Measurements from ENCODE around the gene DHCR7. TPM values are rescaled to one million over a fixed set of nuclear protein-coding genes. Genes with fewer than 3 reads are reported as not detected.

Gene DHCR7
- total RNA-seq, 2 donors from 2014 or later: 38.8 to 67.1 TPM

DNA sequence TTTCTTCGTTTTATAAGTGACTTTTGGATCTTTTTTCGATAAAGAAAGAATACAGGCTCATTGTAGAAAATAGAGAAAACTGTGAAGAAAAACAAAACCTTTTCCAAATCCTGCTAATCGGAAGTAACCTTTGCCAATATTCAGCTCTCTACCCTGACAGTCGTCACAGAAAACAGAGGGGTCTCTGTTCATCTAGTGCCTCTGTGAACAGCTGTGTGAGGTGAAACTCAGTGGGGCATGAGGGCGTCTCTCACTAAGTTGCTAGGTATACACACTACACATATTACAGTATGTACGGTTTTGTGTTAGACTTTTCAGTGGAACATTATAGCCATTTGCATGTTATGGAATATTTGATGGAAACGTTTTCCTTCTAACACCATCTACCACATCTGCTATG lies 39.4 kb downstream of the DHCR7 start:
- H3K9me3 Mint-ChIP-seq: peaks cover 5% of the 10 kb centered on the region
- H3K4me1 Mint-ChIP-seq: no peaks in the 10 kb centered on the region
- H3K4me3 Mint-ChIP-seq: no peak overlapping the region
- ATAC-seq (replicated peaks): no peak
- H3K36me3 Mint-ChIP-seq (ENCODE audit: low read depth): no peaks in the 10 kb centered on the region
- peaks cover 11% of the 10 kb centered on the region for H3K27me3 Mint-ChIP-seq
- no peak overlapping the region for H3K27ac Mint-ChIP-seq

- Mint-ChIP-seq H3K4me3 (no peak overlapping the region), H3K9me3 (peaks cover 8% of the 10 kb centered on the region), H3K36me3 (ENCODE audit: low read depth) (no peaks in the 10 kb centered on the region), H3K27ac (no peak overlapping the region), H3K4me1 (no peaks in the 10 kb centered on the region), H3K27me3 (peaks cover 9% of the 10 kb centered on the region)
- no peak for ATAC-seq (replicated peaks)
Observed at GRCh38 chr11:71407356-71407755, 40.8 kb downstream of the DHCR7 start.

GRCh38 chr11:71406681-71407080 lies 41.5 kb downstream of the DHCR7 start:
- Mint-ChIP-seq H3K4me1 (no peaks in the 10 kb centered on the region), H3K27me3 (peaks cover 9% of the 10 kb centered on the region), H3K9me3 (peaks cover 8% of the 10 kb centered on the region), H3K4me3 (no peak overlapping the region), H3K36me3 (ENCODE audit: low read depth) (no peaks in the 10 kb centered on the region), H3K27ac (no peak overlapping the region)
- ATAC-seq (replicated peaks): no peak

DNA sequence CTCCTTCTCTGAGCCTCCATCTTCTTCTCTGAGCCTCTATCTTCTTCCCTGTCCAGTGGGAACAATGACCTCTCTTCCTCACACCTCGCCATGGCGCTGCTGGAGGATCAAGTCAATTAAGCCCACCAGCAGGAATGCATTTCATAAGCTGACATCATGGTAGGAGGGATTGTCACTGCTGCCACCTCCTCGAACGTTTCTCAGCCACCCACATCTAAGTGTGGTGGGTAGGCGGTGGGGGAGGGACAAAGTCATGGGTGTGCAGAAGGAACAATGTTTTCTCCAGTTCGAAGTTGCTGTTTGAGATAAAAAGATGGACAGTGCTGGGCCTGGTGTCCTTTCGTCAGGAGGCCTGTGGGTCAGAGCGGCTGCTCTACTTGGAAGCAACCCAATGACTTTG lies 44.0 kb downstream of the DHCR7 start:
- Mint-ChIP-seq H3K27me3 (no peaks in the 10 kb centered on the region), H3K36me3 (ENCODE audit: low read depth) (no peaks in the 10 kb centered on the region)

DNA sequence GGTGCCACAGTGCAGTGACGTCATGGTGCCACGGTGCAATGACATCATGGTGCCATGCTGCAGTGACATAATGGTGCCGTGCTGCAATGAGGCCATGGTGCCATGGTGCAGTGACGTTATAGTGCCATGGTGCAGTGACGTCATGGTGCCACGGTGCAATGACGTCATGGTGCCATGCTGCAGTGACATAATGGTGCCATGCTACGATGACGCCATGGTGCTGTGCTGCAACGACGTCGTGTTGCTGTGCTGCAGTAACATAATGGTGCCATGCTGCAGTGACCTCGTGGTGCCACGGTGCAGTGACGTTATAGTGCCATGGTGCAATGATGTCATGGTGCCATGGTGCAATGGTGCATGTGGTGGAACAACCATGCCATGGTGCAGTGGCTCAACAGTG lies 45.3 kb downstream of the DHCR7 start:
- no peak overlapping the region for H3K27ac Mint-ChIP-seq
- no peak for ATAC-seq (replicated peaks)
- H3K36me3 Mint-ChIP-seq (ENCODE audit: low read depth): no peaks in the 10 kb centered on the region
- peaks cover 8% of the 10 kb centered on the region for H3K9me3 Mint-ChIP-seq
- no peaks in the 10 kb centered on the region for H3K27me3 Mint-ChIP-seq
- H3K4me1 Mint-ChIP-seq: no peaks in the 10 kb centered on the region
- no peak overlapping the region for H3K4me3 Mint-ChIP-seq

More for the DNA sequence above, 44.0 kb downstream of the DHCR7 start:
- Mint-ChIP-seq H3K4me1 (no peaks in the 10 kb centered on the region), H3K4me3 (no peak overlapping the region), H3K27ac (no peak overlapping the region), H3K9me3 (peaks cover 8% of the 10 kb centered on the region)
- no peak for ATAC-seq (replicated peaks)

DNA sequence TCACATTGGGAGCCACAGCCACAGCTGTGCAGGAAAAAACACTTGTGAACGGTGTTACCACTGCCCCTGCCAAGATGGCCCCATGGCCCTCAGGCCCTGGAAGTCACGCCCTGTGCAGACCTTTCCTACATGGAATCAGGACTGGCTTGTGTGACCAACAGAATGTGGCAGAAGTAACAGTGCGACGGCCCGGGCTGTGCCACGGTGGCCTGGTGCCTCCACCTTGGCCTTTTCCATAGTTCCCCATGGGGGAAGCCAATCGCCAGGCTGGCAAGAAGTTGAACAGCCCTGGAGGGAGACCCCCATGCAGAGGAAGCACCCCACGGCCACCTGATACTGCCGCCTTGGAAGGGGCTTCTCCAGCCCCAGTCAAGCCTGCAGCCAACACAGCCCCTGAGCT lies 48.0 kb downstream of the DHCR7 start:
- Mint-ChIP-seq H3K27ac (no peak overlapping the region), H3K4me3 (no peak overlapping the region), H3K27me3 (no peaks in the 10 kb centered on the region), H3K9me3 (peaks cover 8% of the 10 kb centered on the region), H3K36me3 (ENCODE audit: low read depth) (no peaks in the 10 kb centered on the region), H3K4me1 (no peaks in the 10 kb centered on the region)
- ATAC-seq (replicated peaks): no peak

- peaks cover 8% of the 10 kb centered on the region for H3K9me3 Mint-ChIP-seq
- H3K4me3 Mint-ChIP-seq: no peak overlapping the region
- no peak for ATAC-seq (replicated peaks)
- no peaks in the 10 kb centered on the region for H3K27me3 Mint-ChIP-seq
- no peak overlapping the region for H3K27ac Mint-ChIP-seq
- no peaks in the 10 kb centered on the region for H3K4me1 Mint-ChIP-seq
- no peaks in the 10 kb centered on the region for H3K36me3 Mint-ChIP-seq (ENCODE audit: low read depth)
Observed at GRCh38 chr11:71399341-71399740, 48.9 kb downstream of the DHCR7 start.

GRCh38 chr11:71397961-71398360 lies 50.2 kb downstream of the DHCR7 start:
- no peaks in the 10 kb centered on the region for H3K36me3 Mint-ChIP-seq (ENCODE audit: low read depth)
- no peak overlapping the region for H3K4me3 Mint-ChIP-seq
- H3K27ac Mint-ChIP-seq: no peak overlapping the region
- ATAC-seq (replicated peaks): no peak
- no peaks in the 10 kb centered on the region for H3K4me1 Mint-ChIP-seq
- H3K27me3 Mint-ChIP-seq: peaks cover 5% of the 10 kb centered on the region
- H3K9me3 Mint-ChIP-seq: no peaks in the 10 kb centered on the region

DNA sequence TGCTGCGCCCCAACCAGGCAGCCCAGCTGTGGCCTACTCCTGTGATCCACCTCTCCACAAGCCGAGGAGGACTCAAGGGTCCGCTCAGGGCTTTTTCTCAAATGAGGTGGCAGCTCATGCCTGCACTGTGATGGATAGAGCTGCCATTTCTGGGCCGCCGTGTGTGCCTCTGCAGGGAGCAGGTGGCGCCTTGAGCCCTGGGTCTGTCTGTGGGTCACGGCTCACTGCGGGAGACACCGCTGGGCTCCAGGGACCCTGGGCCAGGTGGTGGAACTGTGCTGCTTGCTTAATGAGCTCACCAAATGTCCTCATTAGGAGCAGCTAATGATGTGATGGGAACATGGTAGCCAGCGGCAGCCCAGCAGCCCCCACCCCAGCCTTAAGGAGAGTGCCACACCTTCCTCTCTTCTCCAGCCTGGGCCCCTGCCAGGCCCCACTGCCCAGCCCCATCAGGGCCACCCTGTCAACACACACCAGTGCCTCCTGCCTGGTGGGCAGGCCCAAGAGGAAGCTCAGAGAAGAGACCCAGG lies 50.8 kb downstream of the DHCR7 start:
- Mint-ChIP-seq H3K4me1 (no peaks in the 10 kb centered on the region), H3K9me3 (no peaks in the 10 kb centered on the region), H3K4me3 (no peak overlapping the region), H3K36me3 (ENCODE audit: low read depth) (no peaks in the 10 kb centered on the region), H3K27ac (no peak overlapping the region), H3K27me3 (peaks cover 7% of the 10 kb centered on the region)
- ATAC-seq (replicated peaks): no peak

DNA sequence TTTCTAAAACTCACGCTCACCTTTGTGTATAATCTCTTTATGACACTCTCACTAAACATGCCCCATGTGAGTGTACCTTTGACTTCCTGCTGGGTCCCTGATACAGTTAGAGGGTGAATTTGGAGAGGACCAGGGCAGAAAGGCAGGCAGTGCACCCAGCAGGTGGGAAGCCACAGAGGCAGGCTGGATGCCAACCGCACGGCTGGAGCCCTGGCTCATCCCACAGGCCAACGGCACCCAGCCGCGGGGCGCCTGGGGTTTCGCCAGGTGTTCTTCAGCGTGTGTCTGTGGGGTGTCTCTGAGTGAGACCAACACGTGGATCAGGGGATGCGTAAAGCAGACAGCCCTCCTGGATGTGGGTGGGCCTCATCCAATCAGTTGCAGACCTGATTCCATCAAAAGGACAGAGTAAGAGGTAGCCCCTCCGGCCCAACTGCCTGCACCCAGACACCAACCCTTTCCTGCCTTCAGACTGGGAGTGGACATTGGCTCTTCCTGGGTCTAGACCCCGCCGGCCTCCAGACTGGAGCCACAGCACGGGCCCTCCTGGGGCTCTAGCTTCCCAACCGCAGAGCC lies 51.6 kb downstream of the DHCR7 start:
- no peak overlapping the region for H3K27ac Mint-ChIP-seq
- no peaks in the 10 kb centered on the region for H3K36me3 Mint-ChIP-seq (ENCODE audit: low read depth)
- H3K27me3 Mint-ChIP-seq: peaks cover 12% of the 10 kb centered on the region
- H3K9me3 Mint-ChIP-seq: no peaks in the 10 kb centered on the region
- ATAC-seq (replicated peaks): no peak
- no peaks in the 10 kb centered on the region for H3K4me1 Mint-ChIP-seq
- H3K4me3 Mint-ChIP-seq: no peak overlapping the region

DNA sequence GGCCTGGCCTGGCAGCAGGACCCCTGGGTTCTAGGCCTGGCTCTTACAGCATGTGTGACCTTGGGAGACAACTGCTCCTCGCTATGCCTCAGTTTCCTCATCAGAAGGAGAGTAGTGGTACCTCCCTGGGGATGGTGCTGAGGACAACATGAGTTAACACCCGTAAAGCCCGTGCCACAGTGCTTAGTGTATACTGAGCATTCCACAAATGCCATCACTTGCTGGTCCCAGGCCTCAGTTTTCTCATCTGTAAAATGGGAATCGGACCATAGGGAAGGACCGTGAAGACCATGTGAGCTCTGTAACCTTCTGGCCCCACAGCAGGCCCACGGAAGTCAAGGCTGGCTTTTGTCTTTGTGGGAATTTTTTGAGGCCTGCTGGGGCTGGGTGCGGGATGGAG lies 52.4 kb downstream of the DHCR7 start:
- Mint-ChIP-seq H3K9me3 (no peaks in the 10 kb centered on the region), H3K4me3 (no peak overlapping the region), H3K27ac (no peak overlapping the region), H3K27me3 (peaks cover 12% of the 10 kb centered on the region), H3K36me3 (ENCODE audit: low read depth) (no peaks in the 10 kb centered on the region), H3K4me1 (no peaks in the 10 kb centered on the region)
- no peak for ATAC-seq (replicated peaks)

DNA sequence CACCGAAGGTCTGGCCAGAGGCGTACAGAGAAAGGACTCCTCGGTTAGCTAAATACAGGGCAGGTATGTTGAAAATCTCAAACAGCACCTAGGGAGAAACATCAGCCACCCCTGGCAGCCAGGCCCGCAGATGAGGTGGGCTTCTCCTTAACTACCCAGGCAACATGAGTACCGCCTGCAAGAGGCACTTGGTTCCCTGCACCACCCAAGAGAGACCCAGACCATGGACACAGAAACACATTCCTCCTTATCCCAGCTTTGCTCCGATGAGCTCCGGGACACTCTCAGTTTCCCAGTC lies 53.0 kb downstream of the DHCR7 start:
- H3K9me3 Mint-ChIP-seq: no peaks in the 10 kb centered on the region
- peaks cover 12% of the 10 kb centered on the region for H3K27me3 Mint-ChIP-seq

DNA sequence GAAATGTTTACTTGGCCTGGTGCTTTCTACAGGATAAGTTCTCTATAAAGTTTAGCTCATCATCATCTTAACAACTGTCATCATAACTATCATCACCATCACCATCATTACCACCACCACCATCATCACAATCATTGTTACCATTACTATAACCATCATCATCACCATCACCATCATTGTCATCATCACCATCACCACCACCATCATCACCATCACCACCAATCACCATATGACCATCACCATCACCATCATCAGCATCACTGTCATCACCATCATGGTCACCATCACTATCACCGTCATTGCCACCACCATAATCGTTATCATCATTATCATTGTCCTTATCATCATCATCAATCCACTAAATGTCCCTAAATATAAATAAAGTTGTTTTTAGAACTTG lies 54.9 kb downstream of the DHCR7 start:
- Mint-ChIP-seq H3K27me3 (peaks cover 13% of the 10 kb centered on the region), H3K4me1 (no peaks in the 10 kb centered on the region), H3K4me3 (no peak overlapping the region), H3K36me3 (ENCODE audit: low read depth) (no peaks in the 10 kb centered on the region), H3K9me3 (no peaks in the 10 kb centered on the region), H3K27ac (no peak overlapping the region)
- no peak for ATAC-seq (replicated peaks)

More for the DNA sequence above, 53.0 kb downstream of the DHCR7 start:
- no peak overlapping the region for H3K4me3 Mint-ChIP-seq
- H3K27ac Mint-ChIP-seq: no peak overlapping the region
- H3K4me1 Mint-ChIP-seq: no peaks in the 10 kb centered on the region
- no peak for ATAC-seq (replicated peaks)
- H3K36me3 Mint-ChIP-seq (ENCODE audit: low read depth): no peaks in the 10 kb centered on the region

GRCh38 chr11:71391796-71392195 lies 56.4 kb downstream of the DHCR7 start:
- no peak for ATAC-seq (replicated peaks)
- no peaks in the 10 kb centered on the region for H3K9me3 Mint-ChIP-seq
- H3K4me3 Mint-ChIP-seq: no peak overlapping the region
- H3K4me1 Mint-ChIP-seq: peaks cover 5% of the 10 kb centered on the region
- no peaks in the 10 kb centered on the region for H3K36me3 Mint-ChIP-seq (ENCODE audit: low read depth)
- peaks cover 20% of the 10 kb centered on the region for H3K27me3 Mint-ChIP-seq
- no peak overlapping the region for H3K27ac Mint-ChIP-seq

DNA sequence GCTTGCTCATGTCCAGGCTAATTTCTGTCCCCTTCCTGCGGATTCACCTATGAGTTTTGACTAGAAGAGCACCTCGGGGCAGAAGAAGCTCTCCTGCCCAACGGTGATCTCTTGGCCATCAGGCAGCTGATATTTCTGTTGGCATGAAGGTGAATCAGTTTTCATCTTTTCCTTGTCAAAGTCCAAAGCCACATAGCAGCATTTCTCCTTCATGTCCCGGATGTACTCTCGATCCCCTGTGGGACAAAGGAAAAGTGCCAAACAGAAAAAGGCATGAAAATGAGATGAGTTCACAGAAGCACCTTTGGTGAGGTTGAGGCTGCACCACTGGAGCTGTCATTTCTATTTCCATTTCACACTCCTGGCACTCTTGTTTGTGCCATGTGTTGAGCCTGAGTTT lies 56.8 kb downstream of the DHCR7 start:
- Mint-ChIP-seq H3K36me3 (ENCODE audit: low read depth) (no peaks in the 10 kb centered on the region), H3K4me3 (no peak overlapping the region), H3K27ac (no peak overlapping the region), H3K9me3 (no peaks in the 10 kb centered on the region), H3K27me3 (peaks cover 22% of the 10 kb centered on the region), H3K4me1 (peaks cover 5% of the 10 kb centered on the region)
- ATAC-seq (replicated peaks): no peak
